Subcutaneous adipose tissue (tissue), 4 donors: Measurements from ENCODE around the gene TMEM229B. TPM values are rescaled to one million over a fixed set of nuclear protein-coding genes. Genes with fewer than 3 reads are reported as not detected.

Experiments used
- CTCF ChIP-seq: fragments of 450-650 bp; IDR thresholded peaks from one replicate; pipeline ENCODE4 v1.5.1; 2016; ENCODE audit warnings: low read depth, mild to moderate bottlenecking, control low read depth, antibody characterized with exemption, moderate library complexity
- total RNA-seq, 4 donors: library from RNA; depleted of rRNA; stranded (reverse); fragments of >200 nt; gene quantifications; one replicate each; pipeline ENCODE4 v1.1.0, GENCODE V29; 2016

The TMEM229B gene
- total RNA-seq, 4 donors from 2014 or later: 1.4 to 10.2 (median 2.2) TPM; not detected in 1

GRCh38 chr14:67477926-67478799, 10.4 kb downstream of the TMEM229B start:
- no peak for TF ChIP-seq CTCF

GRCh38 chr14:67474366-67474765, 14.2 kb downstream of the TMEM229B start:
- TF ChIP-seq CTCF: no peak

GRCh38 chr14:67473290-67474082, 15.0 kb downstream of the TMEM229B start:
- TF ChIP-seq CTCF: no peak

DNA sequence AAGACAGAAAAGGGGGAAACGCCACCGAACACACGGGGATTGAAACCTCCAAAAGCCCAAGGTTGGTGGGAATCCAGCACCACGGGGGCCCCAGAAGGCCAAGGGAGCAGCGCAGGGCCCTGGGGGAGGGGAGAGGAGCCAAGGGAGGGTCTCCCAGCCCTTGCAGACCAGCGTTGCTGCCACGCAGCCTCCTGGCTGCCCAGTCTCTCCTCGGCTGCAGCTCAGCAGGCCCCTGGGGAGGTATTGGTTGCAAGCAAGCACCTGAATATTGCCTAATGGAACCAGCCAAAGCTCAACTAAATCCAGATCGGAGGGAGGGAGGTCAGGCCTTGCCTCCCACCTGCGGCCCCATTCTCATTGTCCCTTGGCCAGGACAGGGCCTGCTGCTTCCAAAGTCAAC, 15.8 kb downstream of the TMEM229B start:
- no peak for TF ChIP-seq CTCF

DNA sequence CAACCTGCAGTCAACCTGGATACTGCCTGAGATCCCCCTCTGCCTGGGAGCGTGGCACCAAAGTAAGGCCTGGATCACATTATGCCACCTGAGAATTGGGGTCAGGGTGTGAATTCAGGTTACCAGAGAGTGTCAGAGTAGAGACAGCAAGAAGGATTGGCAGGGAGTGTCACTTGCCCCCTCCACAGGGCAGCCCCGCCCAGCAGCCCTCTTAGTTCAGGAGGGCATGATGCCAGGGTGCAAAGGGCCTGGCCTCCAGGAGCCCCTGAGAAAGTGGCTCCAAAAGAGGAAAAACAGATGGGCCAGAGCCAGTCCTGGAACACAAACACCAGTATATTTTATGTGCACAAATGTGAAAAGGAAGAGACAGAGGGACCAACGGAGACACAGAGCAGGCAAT, 18.6 kb downstream of the TMEM229B start:
- TF ChIP-seq CTCF: no peak

DNA sequence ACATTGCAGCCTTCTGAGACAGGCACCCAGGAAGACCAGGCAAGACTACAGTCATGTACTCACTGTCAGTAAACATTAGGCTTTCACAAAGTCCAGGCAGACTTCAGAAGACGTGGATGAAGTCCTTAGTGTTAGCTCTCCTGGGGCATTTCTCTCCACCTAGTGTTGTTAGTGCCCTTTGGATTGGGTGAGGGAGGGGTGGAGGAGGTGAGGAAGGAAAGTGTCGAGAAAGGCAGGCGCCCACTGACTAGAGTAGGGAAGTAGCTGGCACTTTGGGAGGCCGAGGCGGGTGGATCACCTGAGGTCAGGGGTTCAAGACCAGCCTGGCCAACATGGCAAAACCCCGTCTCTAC, 20.2 kb downstream of the TMEM229B start:
- TF ChIP-seq CTCF: no peak

DNA sequence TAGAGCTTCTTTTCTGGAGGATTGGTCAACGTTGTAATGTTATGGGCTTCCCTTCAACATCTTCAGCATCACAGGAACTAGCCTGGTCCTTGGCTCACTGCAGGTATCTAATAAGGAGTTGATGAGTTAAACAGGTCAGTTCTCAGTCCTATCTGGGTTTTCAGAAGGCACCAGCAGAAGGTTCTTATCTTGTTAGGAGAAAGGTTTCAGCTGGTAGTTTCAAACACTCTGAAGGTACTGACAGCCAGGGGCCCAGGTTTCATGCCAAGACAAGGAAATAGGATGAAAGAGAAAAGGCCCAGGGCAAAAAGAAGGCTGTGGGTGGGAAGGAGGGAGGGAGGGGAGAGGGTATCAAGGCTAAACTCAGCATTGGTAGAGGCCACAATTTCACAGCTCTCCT, 21.4 kb downstream of the TMEM229B start:
- TF ChIP-seq CTCF: no peak
